HL-60/S4 treated with retinoic acid at 250 ng/mL for 4 days and 3 days (cell line): ENCODE data around the gene CMSS1.

Experiments
- in situ Hi-C: fragments of 300-500 bp; cut with MboI; formaldehyde crosslinking; loops from 2 replicates; pipeline ENCODE4 v1.7.0; 2022; ENCODE audit warnings: low sequenced_read_pairs

CMSS1 gene

DNA sequence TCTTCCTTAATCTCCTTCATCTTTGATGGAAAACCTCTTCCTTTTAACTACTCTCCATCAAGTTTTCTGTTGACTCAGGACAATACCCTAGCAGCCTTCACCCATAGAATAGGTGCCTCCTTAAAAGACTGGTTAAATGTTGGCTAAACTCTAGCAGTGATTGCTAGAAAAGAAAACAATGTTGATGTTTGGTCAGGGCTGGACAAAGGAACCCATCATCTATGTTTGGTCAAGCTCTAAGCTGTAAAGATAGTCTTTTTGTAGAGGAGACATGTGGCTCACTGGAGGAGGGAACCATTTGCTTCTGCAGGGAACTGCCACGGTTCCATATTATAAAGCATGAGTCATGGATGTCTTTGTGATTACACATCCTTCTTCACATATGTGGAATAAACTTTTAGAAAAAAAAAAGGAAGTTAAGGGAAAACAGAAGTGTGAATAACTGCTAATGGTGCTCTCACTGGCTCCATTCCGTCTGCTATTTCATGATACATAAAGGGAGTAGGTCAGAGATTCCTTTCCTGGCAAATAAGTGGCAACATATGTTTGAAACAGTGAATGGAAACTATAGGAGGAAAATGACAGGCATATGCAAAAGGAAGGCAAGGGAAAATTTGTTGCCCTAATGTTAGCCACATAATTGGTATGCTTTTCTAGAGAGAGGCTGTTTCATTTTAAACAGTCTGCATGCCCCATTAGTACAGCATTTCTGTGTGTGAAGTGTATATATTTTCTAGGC is 78.2 kb downstream of the CMSS1 start:
- in situ Hi-C loops, result no loop called here

DNA sequence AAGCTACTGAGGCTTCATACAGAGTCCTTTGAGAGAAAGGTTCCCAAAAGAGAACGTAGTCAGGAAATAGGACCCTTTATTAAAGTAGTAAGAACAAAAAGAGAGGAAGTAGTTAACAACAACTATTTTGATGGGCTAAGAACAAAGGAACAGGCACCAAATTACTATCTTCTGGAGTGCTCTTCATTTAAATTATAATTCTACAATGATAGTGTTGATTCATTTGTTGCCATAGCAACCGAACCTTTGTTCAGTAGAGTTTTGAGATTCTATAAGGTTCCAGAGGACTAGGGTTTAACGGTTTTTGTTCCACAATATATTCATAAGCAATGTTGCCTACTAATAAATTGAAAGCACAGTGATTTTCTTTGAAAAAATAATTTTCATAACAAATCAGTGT is 78.8 kb downstream of the CMSS1 start:
- in situ Hi-C loops, result no loop called here

DNA sequence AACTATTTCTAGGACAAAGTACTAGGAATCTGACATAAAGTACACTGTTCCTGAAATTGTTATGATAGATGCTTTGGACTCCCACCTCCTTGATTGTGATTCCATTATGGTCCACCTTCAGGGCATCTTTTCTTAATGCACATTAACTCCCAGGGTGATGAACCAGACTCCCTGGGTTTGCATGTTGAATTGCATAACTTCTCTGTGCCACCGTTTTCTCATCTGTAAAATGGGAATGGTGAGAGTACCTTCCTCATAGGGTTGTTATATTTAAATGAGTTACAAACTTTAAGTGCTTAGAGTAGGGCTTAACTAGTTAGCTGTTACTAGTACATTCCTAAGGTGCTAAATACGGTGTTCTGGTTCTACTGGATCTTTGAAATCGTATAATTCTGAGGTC is 81.9 kb downstream of the CMSS1 start:
- in situ Hi-C loops, result no loop called here

DNA sequence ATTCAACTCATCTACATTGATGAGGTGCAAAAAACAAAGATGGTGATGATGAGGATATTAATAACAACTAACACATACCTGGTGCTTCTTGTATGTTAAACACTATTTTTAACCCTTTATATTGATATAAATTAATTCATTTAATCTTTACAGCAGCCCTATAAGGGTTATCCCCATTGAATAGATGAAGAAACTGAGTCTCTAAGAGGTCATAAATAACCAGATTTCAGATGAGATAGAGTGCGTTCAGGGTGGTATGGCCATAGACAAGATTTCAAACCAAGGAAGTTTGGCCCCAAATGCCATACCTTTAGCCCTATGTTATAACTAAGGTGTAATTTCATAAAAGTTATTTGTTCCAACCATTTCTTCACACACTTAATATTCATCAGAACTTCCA is 82.6 kb downstream of the CMSS1 start:
- in situ Hi-C loops, result no loop called here

DNA sequence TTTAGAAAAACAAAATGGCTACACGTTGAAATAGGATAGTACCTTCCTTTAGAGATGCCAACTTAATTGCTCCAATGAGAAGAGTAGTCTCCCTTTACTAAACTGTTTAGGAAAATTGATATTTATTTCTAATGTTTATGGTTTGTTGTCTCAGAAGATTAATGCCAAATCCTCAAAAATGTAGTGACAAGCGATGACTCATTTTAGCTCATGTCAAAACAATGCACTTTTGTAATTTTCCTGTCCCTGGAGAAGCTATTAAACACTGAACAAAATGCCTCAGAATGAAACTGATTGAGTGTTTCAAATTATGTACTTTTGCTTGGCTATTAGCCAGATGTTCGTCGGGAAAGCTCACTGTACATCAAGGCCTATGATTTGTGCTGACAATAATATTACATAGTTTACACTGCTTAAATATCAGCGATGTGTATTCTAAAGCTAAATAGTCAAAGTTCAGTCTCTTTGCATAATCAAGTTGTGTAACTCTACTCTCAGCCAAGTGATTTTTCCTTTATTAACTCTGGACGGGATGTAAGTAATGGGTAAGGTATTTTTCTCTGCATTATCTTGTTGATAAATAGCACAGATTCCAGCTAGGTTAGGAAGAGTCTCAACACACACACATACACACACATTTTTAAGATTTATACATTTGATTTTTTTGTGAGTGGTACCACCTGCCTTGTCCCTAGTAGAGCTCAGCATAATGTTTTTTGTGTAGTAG is 83.7 kb downstream of the CMSS1 start:
- in situ Hi-C loops, result no loop called here

DNA sequence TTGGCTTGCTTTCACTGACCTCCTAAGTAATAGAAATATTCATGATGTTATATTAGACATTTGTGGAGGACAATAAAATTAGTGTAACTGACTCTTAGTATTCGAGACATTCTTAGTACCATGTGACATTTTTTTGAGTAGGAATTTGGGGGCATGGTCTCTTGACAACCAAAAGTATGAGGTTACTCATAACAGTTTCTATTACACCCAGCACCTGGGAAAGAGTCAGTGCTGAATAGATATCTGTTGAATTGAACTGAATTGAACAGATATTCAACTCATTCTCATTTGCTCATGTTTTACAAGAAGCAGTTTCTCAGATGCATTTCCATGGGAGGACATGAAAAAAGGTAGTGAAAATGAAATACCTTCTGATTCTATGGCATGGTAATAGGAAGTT is 84.4 kb downstream of the CMSS1 start:
- in situ Hi-C loops, result no loop called here

DNA sequence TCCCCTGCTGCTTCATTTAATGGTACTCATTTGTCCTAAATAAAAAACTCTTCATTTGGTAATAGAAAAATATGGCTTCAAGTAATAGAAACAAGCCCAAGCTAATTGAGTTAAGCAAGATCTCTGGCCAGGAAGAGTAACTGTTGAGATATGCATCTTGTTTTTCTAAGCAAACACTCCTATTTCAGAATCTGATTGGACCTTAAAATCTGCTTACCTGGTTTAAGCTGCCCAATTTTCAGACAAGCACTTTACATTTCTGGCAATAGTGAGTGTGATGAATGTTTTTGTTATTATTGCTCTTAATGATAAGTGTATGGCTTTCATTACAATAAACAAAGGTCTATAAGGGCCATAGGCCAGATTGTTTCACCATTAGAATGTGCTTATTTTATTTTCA is 86.2 kb downstream of the CMSS1 start:
- in situ Hi-C loops, result no loop called here

DNA sequence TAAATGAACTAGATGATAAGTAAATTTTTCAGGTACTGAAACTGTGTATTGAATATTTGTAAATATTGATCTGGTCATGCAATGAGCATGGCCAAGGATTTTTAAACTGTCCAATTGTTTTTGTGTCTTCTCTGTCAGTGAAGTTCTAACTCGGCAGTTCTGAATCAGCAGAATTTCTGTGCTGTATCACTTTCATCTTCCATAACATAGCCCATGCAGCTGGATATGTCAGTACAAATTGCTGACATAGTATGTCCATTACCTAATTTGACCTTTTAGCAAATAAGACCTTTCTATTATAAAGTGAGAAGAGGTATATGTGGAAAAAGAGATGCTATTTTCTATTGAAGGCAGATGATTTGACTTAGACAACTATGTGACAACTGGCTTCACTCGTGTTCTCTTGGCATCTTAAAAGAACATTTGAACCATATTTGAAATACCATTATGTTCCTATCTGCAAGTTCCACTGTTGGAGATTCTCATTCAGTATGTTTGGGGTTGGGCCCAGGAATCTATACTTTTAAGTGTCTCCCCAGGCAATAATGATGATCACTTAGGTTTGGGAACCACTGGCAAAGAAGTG is 90.4 kb downstream of the CMSS1 start:
- in situ Hi-C loops, result no loop called here

DNA sequence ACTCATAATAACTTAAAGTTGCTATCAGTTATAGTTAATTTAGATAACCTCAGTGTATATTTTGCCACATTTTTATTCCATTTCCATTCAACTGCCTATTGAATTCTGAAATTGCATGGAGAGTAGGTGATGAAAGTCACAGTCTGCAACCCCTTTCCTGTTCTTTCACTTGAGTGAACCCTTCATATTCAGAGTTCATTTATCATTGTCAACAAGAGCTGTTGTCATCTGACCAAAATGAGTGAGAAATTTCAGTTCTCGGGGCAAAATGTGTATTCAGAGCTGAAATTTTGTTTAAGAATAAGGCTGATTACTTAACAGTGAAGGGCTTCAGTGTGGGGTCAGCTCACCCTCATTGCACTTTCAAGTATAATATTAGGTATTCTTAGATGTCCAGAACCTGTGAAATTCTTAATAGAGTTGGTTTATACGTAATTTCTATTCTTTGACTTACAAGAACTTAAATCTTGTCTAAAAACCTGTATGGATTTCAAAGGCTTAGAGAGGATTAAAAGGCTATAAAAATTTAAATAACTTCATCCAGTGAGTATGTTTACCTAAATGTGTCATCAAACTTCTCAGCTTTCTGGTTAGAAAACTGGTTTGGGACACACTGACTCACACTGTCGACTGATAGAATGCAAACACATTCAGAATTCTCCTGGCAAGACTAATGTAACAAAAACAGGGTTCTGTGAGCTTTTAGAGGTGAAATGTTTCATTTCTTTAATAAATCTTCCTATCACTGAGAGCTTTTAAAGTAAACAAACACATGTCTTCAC is 92.2 kb downstream of the CMSS1 start:
- in situ Hi-C loops, result no loop called here

DNA sequence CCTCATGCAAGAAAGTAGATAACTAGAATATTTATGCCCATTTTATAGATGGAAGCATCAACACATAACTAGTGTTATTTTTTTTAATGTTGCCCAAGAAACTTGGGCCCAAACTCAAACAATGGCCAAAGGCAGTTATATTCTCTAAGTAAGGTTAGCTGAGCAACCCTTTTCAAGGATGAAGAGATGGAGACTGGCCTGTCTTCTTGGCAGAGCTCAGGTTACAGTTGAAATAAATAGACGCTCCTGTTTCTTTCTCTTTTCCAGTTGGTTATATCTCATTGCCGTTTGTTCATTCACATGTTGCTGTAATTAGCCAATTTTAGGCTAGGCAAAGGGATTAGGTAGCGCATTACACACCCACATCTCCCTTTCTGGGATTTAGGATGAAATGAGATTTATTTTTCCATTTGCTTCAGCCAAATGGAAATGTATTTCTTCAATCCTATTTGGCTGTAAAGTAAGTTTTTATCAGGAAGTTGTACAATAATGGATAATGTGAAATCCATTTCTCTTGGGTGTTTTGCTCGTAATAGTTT is 93.2 kb downstream of the CMSS1 start:
- in situ Hi-C loops, result no loop called here

DNA sequence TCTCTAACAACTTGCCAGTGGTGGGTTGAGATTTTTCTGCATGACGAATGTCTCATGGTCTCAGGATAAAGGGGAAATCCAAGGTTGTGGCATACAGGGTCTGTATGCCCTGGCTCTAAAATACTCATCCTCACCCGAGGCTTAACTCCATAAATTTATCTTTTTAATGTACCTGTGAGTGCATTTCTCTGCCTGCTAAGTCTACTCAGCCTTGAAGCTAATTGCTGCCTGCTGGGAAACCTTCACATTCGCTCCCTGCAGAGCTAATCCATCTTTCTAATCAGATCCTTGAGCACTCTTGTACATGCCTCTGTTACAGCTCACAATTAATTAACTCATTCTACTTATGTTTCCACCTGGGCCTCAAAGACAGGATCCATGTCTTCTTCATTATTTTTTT is 93.8 kb downstream of the CMSS1 start:
- in situ Hi-C loops, result no loop called here

DNA sequence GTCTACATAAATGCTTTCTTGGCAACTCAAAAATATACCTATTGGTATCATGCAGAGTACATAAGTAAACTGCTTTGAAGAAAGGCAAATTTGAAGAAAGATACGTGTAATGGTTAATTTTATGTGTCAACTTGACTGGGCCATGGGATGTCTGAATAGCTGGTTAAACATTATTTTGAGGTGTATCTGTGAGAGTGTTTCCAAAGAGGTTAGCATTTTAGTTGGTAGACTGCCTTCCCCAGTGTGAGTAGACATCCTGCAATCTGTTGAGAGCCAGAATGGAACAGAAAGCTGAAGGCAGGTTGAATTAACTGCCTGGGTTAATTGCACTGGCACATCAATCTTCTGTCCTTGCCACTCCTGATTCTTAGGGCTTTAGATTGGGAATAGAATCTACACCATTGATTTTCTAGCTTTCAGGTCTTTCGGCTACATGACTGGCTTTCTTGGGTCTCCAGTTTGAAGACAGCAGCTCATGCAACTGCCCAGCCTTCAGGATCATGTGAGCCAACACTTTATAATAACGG is 98.3 kb downstream of the CMSS1 start:
- in situ Hi-C loops, result no loop called here

DNA sequence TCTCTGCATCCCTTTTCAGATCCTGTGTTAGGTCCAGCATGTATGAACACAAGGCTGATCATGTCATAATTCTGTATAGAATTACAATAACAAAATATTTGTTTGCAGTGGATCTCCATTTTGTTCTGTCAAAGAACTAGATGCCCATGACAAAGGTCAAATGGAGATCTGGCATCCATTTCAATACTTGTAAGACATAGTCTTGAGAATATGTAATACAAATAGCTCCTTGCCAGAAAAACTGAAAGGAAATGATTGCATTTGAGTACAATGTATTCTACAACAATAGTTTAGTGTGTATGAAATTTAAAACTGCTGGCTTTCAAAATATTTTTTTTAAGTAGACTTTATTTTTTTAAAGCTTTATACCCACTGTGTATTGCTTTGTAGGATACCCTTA is 101.1 kb downstream of the CMSS1 start:
- in situ Hi-C loops, result no loop called here

DNA sequence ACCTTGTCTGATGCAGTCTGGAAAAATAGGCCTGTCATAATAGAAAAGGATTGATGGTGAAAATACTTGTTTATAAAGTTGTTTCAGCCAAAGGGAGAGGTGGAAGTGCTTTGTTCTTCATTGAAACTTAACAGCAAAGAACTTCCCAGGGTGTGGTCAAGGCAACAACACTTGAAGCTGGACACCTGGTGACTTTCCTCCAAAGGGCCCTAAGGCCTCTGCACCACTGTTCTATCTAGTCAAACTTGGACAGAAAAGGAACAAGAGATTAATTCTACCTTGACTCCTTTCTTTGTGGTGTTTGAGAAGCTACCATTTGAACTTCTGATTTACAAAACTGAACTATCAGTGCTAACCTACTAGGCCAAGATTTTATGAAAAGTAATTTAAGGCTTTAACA is 102.0 kb downstream of the CMSS1 start:
- in situ Hi-C loops, result no loop called here

DNA sequence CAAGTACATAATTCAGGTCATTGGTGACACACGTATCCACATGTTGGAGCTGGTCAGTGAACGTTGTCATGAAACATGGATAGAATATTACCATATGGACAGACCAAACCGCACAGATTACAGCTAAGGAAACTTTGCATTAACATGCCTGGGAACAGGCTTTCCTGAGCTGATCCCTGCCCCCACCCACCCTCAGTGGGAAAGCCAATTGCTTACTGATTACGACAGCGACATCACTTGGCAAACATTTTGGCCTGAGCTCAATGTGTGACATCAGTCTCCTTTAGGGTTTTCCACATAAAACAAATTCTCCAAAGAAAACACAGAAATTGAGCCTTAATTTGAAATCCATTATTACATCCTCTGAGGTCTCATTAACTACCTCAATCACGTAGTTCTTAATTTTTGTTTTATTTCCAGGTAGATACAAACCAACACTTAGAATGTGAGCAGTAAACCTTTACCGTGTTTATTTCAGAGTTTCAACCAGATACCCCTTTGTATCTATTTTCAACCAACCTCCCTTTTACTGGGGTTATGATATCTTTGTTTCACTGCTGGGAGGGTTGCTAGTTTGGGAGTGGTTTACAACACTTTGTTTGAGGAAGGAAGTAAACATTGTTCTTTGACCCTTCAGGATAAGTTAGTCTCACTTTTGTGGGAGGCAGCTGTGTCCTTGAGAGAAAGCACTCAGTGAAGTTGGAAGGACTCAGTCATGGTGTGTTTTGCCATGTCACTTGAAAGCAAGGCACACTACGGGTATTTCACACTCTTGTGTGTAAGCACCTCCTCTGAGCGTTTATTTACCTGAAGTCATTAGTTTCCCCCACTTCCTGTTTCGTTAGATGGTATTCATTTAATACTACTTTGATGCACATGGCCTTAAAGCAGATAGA is 103.1 kb downstream of the CMSS1 start:
- in situ Hi-C loops, result no loop called here

DNA sequence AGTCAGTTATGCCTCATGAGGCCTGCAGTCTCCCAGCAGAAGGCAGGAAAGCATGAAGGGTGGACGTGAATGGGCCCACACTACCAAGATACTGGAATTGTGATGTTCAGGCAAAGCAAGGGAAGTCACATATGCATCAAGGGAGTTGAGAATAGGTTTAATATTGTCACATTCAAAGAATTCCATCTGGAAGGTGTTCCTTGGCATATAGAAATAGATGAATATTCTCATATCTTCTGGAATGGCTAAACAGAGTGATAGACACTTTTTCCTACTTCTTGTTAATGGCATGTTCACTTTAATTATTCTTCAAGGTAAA is 103.7 kb downstream of the CMSS1 start:
- in situ Hi-C loops, result no loop called here

DNA sequence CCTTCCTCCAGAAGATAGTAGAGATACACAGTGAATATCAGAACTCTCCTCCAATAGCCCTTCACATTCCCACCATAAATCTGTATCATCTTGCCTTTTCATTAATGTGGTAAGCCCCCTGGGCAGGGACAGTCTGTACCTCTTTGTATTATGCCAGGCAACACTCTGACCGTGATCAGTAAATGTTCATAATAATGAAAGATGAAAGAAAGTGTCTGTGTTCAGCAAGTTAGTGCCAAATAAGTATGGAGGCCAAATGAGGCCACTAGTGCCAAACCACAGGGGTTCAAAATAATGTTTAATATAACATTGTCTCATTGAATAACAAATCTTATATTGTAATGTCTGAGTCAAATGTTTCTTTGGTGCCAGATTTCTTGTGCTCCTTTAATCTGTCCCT is 104.3 kb downstream of the CMSS1 start:
- in situ Hi-C loops, result no loop called here

DNA sequence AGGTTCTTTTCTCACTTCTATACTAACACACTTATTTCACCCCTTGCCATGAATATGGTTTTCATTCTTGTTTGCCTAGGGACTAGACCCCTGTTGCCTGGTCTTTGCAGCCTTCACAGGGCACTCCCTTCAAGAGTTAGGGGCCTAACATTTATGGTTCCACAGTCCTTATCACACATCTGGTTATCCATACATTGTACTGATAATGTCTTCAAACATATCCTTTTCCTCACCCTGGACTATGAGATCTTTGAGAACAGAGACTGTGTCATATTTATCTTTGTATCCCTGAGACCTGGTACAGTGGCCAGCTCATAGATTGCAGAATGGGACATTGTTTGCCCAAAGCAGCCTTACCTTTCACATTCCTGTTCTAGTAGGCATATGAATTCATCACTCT is 106.2 kb downstream of the CMSS1 start:
- in situ Hi-C loops, result no loop called here

DNA sequence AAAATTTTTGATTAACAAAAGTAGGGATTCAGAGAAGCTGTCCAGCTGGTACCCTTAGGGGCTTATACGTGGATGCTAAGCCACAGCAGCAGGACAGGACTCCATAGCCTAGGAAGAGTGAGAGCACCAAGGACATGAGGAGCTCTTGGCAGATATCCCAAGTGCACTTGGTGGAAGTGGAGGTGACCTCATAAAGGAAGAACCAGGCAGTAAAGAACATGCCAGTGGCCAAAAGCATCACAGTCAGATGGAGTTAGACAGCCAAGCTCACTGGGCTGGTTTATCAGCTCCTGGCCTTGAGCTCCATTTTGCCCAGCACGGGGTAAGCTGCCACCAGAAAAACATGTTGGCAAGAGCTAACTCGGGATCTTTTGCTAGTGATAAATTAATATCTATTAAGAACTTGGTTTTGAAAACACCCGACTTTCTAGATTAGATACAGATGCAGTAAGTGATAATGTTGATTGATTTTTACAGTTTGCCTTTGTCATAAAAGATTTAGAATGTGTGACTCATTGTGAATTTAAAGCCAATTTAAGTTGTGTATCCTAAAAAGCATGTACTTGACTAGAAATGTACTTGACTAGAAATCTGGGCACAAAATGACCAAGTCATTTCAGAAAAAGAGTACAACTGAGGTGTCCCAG is 108.0 kb downstream of the CMSS1 start:
- in situ Hi-C loops, result no loop called here
